ENCODE measurements around the gene UPP1.

UPP1 gene

GRCh38 chr7:48089046-48090003 is at the start of gene UPP1:
TSS of gene UPP1 (plus strand) at chr7:48089265. CDS start at chr7:48094784, 5,519 bp downstream.
- DNase-seq (ENCODE audit: low spot score) = peak; percentile 86
- TF ChIP-seq CTCF (IDR thresholded peaks at IDR 0.05; ENCODE audit: extremely low read depth, insufficient read depth, missing control alignments) = no peak
- in situ Hi-C loops (cut with MboI; ENCODE audit: low pct_unique_long_range_greater_than_20kb, low sequenced_read_pairs, unreplicated experiment) = no loop called here

- in situ Hi-C loops (cut with MboI; ENCODE audit: low pct_unique_long_range_greater_than_20kb, low sequenced_read_pairs, unreplicated experiment) = no loop called here
- DNase-seq (ENCODE audit: low spot score) = no peak
- no peak for TF ChIP-seq CTCF (IDR thresholded peaks at IDR 0.05; ENCODE audit: extremely low read depth, insufficient read depth, missing control alignments)
Measured at GRCh38 chr7:48040944-48041652, 48.0 kb upstream of the UPP1 start.

GRCh38 chr7:48041653-48041970 is 47.5 kb upstream of the UPP1 start:
- DNase-seq (ENCODE audit: low spot score) = no peak
- TF ChIP-seq CTCF (IDR thresholded peaks at IDR 0.05; ENCODE audit: extremely low read depth, insufficient read depth, missing control alignments) = no peak
- in situ Hi-C loops (cut with MboI; ENCODE audit: low pct_unique_long_range_greater_than_20kb, low sequenced_read_pairs, unreplicated experiment) = no loop called here

GRCh38 chr7:48042216-48042615 is 46.8 kb upstream of the UPP1 start:
- no peak for TF ChIP-seq CTCF (IDR thresholded peaks at IDR 0.05; ENCODE audit: extremely low read depth, insufficient read depth, missing control alignments)
- in situ Hi-C loops (cut with MboI; ENCODE audit: low pct_unique_long_range_greater_than_20kb, low sequenced_read_pairs, unreplicated experiment) = no loop called here
- DNase-seq (ENCODE audit: low spot score) = no peak

- TF ChIP-seq CTCF (IDR thresholded peaks at IDR 0.05; ENCODE audit: extremely low read depth, insufficient read depth, missing control alignments) = no peak
- in situ Hi-C loops (cut with MboI; ENCODE audit: low pct_unique_long_range_greater_than_20kb, low sequenced_read_pairs, unreplicated experiment) = no loop called here
- no peak for DNase-seq (ENCODE audit: low spot score)
Measured at GRCh38 chr7:48042636-48043035, 46.4 kb upstream of the UPP1 start.

- DNase-seq (ENCODE audit: low spot score) = no peak
- in situ Hi-C loops (cut with MboI; ENCODE audit: low pct_unique_long_range_greater_than_20kb, low sequenced_read_pairs, unreplicated experiment) = no loop called here
- TF ChIP-seq CTCF (IDR thresholded peaks at IDR 0.05; ENCODE audit: extremely low read depth, insufficient read depth, missing control alignments) = no peak
Measured at GRCh38 chr7:48045195-48045765, 43.8 kb upstream of the UPP1 start.

Data from GM13977 (cell line).